Gastroesophageal sphincter (tissue), 3 donors: ENCODE data around the gene ROBO1.

Experiments used
- EP300 ChIP-seq: sonication (generic); formaldehyde crosslinking; IDR thresholded peaks from one replicate; pipeline ENCODE4 v1.6.1; 2017; ENCODE audit warnings: antibody characterized with exemption, mild to moderate bottlenecking
- POLR2A ChIP-seq, 2 donors: fragments of 450-650 bp; IDR thresholded peaks; one replicate each; pipeline ENCODE4 v1.6.1; 2017; ENCODE audit warnings: antibody characterized with exemption in 2 of 2, mild to moderate bottlenecking in 2 of 2, moderate library complexity in 1 of 2
- POLR2AphosphoS5 ChIP-seq: sonication (generic); formaldehyde crosslinking; IDR thresholded peaks from one replicate; pipeline ENCODE4 v1.6.1; 2017; ENCODE audit warnings: antibody characterized with exemption
- TF ChIP-seq, protein P1 (sequence below), 4 experiments: fragments of 200-600 bp in 2 of 4; fragments of 450-650 bp in 2 of 4; sonication (generic) in 1 of 4; IDR thresholded peaks; one replicate each; pipeline ENCODE4 v1.5.1; 2017 to 2019; ENCODE audit warnings: antibody characterized with exemption in 4 of 4, mild to moderate bottlenecking in 2 of 4, moderate library complexity in 2 of 4

DNA sequence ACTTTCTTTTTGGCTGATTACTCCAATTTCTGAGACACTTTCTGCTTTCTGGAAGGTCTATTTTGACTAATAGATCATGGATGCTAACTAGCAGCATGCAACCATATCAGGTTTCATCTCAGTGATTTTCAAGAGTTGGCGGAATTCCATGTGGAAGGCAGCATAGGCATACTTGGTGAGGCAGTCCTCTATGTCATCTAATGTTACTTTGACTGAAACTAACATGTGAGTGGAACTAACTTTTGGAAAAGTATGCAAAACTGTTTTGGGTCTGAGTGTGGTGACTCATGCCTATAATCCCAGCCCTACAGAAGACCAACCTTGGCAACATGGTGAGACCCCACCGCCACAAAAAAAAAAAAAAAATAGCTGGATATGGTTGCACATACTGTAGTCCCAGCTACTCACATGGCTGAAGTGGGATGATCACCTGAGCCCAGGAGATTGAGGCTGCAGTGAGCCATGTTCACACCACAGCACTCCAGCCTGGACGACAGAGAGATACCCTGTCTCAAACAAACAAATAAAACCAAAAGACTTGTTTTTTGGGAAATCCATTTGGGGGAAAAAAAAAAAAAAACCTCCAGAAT, 1033.7 kb downstream of the ROBO1 start:
- TF ChIP-seq, protein P1, sequence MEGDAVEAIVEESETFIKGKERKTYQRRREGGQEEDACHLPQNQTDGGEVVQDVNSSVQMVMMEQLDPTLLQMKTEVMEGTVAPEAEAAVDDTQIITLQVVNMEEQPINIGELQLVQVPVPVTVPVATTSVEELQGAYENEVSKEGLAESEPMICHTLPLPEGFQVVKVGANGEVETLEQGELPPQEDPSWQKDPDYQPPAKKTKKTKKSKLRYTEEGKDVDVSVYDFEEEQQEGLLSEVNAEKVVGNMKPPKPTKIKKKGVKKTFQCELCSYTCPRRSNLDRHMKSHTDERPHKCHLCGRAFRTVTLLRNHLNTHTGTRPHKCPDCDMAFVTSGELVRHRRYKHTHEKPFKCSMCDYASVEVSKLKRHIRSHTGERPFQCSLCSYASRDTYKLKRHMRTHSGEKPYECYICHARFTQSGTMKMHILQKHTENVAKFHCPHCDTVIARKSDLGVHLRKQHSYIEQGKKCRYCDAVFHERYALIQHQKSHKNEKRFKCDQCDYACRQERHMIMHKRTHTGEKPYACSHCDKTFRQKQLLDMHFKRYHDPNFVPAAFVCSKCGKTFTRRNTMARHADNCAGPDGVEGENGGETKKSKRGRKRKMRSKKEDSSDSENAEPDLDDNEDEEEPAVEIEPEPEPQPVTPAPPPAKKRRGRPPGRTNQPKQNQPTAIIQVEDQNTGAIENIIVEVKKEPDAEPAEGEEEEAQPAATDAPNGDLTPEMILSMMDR (IDR thresholded peaks at IDR 0.05): no peak
- no peak for TF ChIP-seq POLR2A (IDR thresholded peaks at IDR 0.05)
- TF ChIP-seq POLR2AphosphoS5: no peak
- no peak for TF ChIP-seq EP300
